NCI-H446 (cell line): ENCODE data around the gene CH25H.
"Not testable (repeated sequence)": the region's sequence is repeated elsewhere in the genome, so short reads cannot be mapped to it uniquely, and the experiment has no call there.

Source experiments
- DNase-seq, 2 experiments: peaks; one replicate each; lab custom pipeline; 2025; lab: John Stamatoyannopoulos, UW

Gene CH25H

DNA sequence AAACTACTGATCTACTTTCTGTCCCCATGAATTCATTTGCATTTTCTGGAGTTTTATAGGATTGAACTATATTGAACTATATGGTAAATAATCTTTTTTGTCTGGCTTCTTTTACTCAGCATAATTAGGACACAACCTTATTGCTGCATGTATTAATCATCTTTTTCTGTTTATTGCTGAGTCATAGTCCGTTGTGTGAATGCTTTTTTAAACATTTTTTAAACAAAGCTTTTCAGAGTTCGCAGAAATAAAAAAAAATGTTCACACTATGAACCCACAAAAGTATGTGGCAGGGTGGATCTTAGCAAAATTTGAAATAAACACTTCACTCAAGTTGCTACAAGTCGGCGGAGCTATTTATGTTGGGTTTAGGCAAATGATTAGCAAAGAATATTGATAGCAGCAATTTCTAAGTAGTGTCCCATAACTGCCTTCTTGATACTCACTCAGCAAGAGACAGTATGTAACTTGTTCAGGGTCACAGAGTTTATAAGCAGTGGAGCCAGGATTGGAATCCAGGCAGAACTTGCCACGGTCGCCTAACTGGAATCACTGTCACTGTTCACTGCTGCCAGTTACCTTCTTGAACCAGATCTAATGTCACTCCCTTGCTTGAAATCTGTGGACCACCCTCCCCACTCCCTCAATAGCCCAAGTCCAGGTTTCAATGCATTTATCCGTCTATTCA lies 5.6 kb downstream of the CH25H start:
- no peak for DNase-seq

DNA sequence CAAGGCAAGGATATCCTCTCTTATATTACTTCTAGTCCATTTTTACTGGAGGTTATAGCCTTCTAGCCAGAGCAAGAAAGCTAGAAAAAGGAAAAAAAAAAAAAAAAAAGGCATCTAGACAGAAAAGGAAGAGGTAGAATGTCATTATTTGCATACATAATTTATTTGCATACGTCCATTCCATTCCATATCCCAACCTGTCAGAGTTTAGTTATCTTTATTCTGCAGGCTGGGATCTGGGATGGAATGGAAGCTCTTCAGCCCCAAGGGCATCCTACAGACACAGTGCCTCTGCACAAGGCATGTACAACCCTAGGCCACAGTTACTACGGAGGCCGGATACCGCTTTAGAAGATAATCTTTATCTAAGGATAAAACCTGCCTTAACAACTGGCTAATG lies 9.6 kb downstream of the CH25H start:
- DNase-seq, result no peak

DNA sequence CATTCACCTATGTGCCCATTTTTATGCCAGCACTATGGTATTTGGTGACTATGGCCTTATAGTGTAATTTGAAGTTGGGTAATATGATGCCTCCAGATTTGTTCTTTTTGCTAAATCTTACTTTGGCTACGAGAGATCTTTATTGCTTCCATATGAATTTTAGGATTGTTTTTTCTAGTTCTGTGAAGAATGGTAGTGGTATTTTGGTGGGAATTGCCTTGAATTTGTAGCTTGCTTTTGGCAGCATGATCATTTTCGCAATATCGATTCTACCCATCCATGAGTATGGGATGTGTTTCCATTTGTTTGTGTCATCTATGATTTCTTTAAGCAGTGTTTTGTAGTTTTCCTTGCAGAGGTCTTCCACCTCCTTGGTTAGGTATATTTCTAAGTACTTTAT lies 15.8 kb downstream of the CH25H start:
- not testable (repeated sequence) for DNase-seq

DNA sequence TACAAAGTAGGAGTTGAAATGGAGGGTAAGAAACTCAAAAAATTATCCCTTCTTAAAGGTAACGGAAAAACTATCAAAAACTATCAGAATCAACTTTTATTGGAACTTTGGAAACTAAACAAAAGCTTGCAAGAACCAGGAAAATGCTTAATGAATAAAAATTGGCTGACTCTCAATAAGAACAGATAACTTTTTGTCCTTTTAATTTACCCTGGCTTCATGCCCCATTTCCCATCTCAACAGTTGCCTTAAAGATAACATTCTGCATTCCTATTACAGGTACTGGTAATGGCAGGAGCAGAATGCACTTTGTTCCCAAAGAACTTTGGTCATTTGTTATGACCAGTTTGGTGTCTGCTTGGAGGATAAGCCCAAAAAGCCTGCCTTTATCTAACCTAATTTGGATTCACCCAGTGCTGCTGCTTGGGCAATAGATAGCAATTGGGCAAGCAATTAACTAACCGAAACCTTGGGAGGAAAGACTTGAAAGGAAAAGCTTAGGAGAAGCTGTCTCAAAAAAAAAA lies 17.8 kb downstream of the CH25H start:
- DNase-seq, result no peak

DNA sequence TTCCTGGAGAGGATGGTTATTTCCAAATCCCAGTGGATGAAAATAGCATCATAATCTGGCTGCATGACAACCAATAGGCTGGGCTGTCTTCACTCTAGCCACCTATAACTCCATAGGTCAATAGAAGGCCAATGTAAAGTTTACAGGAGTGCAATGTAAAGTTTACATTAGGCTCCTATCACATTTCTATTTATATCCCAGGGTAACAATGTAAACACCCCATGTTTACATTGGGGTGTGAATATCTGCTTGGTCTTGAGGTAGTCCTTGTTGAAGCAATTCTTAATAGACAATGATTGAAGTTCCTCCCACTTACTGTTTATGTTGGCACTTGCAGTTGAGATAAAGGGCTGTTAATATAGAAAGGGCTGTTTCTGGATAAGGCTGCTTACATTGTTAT lies 21.5 kb downstream of the CH25H start:
- no peak for DNase-seq

DNA sequence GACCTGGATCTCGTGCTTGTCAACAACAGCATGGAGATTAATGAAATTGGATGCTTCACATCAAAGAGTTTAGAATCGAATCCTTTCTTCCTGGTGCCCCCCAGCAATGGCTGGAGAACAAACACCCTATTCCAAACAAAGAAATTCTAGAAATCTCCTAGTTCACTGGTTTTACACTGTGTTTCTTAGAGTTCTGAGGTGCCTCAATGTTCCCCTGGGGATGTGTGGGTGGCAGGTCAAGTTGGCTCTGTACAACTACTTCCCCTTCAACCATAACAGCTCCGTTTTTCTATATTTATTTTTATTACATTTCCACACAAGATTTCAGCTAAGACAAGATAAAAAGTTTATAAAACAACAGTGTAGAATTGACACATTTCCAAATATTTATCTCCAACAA lies 22.5 kb downstream of the CH25H start:
- no peak for DNase-seq

DNA sequence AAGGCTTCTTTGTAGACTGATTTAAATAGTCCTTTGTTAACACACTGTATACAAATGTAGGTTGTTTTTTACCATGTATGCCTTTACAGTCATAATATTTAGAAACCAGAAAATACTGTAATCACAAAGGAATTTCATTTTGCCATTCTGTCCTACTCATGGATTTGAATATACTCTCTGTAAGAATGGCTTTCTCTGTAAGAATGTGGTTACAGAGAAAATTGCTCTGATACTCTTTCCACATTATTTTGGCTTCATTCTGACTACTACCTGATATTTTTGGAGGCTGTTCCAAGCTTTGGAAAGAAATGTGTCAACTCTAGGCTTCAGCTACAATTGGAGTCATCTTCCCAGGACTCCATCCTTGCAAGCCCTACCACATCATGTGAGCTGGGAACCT lies 23.5 kb downstream of the CH25H start:
- DNase-seq, result no peak

DNA sequence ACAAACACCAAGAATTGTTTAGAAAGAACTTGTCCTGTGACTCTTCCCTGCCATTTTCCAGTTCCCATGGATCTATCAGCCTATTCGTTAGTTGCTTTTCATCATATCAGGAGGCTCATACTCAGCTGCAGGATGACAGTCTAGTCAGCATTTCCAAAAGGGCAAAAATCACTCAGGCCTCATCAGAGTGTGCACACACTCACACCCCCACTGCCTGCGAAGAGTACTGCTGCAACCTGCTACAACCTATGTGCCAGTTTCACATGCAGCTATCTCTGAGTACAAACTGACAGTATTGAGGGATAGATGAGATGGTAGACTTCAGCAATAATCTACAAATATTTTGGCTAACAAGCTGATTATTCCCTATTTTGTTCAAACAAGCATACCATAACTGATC lies 24.2 kb downstream of the CH25H start:
- DNase-seq, result no peak

DNA sequence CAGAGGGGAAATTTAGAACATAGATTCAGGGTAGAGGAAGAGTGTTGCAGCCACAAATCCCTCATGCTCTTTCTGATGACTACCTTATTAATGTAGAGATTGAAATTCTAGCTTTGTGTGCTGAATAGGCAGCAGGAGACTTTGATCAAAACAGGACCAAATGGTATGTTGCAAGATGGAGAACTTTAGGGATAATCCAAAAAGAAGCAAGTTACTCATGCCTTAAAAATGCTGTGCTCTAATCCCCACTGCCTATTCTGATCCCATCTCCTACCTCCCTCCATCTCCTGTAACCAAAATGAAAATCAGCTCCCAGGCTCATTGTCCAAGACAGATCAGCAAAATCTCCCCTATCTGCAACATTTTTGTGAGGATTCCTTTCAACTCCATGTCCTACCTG lies 31.3 kb downstream of the CH25H start:
- no peak for DNase-seq

DNA sequence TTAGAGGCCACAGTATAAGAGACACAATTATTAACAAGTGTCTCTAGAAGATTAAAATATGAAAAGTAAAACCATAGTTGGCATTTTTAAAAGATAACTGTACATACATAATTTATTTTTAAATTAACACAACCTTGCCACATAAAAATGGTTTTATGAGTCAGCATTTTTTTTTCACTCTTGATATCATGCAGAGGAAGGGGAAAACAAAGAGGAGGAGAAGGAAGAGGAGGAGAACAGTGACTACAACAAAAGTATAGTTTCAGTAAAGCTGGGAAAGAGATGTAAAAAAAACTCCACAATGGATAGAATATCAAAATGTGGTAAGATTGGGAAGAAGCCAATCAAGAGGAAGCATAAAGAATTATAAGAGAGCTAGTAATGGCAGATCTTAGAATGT lies 34.0 kb downstream of the CH25H start:
- no peak for DNase-seq

DNA sequence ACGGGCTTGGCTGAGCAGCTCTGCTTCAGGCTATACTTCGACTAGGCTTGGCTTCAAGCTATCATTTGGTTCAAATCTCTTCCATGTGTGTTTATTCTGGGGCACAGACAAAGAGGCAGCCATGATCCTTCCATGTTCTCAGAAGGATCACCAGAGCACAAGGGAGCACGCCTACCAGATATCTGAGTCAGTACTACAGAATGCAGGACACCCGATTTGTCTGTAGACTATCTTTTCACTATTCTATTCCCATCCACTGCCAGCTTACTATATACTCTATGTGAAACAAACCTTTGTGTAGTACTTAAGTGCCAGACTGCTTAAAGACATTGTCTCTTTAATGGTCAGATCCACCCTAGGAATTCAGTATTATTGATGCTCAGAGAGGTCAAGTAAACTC lies 35.1 kb downstream of the CH25H start:
- no peak for DNase-seq

DNA sequence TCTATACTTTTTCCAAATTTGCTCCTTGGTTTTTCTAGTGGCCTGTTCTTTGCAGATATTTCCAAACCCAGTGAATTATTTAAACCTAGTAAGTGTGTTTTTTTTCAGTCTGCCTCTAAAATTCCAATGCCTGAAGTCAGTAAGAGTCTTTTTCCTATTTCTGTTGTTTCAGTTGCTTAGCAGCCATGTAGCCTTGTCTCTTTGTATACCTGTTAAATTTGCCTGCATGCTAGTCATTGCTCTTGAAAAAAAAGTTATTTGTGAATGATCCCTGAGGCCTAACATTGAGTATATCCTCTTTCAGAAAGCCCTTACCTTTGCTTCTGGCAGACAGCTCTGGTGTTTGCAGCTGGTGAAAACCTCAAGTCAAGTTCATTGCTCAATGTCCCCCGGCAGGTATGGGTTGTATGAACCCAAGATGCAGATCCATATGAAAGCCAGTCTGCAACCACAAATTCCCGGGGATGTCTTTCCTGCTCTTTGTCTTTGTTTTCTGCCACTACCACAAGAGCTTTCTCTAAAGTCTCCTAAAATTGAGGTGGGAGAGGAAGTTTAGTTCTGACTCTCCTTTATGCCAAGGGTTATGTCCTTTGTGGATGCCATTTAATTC lies 35.7 kb downstream of the CH25H start:
- no peak for DNase-seq

DNA sequence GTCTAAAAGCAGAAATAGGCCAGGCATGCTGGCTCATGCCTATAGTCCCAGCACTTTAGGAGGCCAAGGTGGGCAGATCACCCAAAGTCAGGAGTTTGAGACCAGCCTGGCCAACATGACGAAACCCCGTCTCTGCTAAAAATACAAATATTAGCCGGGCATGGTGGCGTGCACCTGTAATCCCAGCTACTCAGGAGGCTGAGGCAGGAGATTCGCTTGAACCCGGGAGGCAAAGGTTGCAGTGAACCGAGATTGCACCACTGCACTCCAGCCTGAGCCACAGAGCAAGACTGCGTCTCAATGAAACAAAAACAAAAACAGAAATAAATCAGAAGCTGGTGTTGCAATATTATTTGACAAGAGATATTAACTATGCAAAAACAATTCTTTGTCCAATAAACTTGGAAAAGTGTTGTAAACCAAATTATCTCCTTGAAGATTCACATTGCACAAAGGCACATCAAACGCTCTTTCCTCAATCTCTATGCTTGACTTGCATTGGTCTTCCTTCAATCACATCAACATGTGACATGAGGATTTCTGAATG lies 38.7 kb downstream of the CH25H start:
- DNase-seq, result not testable (repeated sequence)

DNA sequence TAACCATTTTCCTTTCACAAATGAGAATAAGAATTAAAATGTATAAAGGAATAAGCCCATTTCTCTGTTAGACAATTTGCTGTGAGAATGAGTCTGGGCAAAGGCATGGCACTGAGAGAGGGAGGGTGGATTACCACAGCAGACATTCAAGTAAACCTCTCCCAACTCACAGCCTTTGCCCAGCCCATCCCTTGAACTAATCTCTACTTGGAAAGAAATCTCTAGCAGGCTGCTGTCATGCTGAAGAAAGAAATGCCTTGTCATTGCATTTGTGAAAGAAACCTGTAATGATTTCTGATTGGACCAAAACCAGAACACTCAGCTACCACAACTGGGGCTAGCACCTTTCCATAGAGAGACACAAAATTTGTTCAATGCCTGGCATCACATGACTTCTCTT lies 39.2 kb downstream of the CH25H start:
- DNase-seq, result no peak

DNA sequence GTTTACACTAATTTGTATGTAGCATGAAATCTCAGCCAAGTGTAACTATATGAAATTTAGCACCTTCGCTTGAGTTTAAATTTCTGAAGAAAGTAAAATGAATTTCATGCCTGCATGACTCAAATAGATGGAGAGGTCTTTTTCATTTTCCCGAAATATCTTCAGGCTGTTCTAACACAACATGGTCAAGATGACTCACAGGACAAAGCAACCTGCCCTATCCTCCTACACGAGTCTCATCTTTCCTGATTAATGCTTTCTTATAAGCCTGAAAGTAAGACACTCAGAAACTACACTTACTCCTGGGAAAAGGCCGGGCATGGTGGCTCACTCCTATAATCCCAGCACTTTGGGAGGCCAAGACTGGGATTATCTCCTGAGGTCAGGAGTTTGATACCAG lies 41.2 kb downstream of the CH25H start:
- DNase-seq, result no peak

DNA sequence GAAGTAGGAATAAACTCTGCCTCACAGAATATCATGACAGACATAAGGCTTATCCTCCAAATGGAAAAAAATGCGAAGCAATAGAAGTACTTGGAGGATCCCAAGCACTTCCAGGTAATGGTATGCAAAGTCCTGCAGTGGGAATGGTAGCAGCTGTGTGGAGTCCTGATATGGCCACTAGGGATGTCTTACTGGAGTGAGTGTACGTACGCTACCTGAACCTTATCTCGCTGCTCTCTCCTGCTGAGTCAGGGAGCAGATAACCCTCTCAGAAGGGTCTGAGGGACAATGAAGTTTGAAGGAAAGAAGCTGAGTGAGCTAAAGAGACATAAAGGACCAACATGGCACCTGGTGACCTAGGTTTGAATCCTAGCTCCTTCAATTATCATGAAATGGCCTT lies 42.2 kb downstream of the CH25H start:
- DNase-seq, result no peak

DNA sequence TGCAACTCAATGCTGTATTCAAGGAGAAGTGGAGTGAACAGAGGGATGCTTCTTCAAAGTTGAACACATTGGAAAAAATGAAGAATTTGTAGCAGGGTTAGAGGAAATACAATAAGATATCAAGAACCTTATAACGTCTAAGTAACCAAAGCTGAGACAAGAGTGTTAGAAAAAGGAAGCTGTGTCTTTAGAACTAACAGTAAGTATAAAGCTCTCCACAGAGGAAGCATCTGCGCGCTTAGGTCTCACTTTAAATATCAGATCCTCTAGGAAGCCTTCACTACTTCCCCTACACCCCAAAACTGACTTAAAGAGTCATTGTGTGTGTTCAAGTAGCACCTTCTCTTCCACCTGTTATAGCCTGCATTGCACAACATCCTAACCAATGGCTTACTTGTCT lies 43.0 kb downstream of the CH25H start:
- no peak for DNase-seq

DNA sequence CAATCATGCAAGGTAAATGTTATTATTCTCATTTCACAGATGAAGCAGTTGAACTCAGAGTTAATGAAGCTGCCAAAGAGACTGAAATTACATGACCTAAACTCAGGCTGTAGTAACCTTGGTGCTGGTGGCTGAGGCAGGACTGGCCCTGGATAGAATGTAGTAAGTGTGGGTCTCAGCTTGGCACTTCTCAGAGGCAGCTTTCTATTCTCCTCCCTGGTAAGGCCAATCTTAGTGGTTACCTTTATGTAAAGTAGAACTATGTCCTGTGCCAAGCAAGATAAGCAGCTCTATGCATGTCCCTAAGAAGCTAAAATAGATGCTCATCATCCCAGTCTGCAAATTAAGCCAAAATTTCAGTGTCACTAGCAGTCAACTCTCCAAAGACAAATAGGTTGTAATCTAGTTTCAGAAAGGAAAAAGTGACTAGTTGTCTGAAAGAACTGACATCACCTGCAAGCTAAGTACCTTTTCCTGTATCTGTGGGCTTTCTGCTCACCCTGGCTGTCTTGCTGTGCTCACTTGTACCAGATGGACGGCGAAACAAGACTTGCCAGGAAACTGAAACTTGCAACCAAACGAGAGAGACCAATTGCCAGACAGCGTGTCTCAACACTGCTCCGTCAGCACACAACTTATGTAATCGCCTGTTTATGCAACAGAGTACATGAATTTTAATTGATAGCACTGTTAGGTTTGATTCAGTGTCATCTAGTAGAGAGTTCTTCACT lies 43.7 kb downstream of the CH25H start:
- no peak for DNase-seq

DNA sequence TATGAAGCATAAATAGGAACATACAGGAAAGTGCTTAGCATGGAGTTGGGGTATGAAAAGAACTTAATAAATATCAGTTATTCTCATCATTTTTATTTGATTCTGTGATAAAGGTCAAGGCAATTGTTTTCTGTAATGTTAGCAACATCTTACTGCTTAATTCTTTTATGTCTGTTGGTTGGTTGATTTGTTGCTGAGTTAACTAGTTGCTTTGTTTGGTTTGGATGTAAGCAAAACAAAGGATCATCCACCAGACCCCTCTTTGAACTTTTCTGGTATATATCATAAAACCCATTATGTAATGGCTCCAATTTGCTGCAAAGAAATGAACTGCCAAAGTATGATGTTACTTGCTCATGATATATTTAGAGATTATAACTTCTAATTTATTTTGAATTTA lies 44.5 kb downstream of the CH25H start:
- DNase-seq, result no peak

DNA sequence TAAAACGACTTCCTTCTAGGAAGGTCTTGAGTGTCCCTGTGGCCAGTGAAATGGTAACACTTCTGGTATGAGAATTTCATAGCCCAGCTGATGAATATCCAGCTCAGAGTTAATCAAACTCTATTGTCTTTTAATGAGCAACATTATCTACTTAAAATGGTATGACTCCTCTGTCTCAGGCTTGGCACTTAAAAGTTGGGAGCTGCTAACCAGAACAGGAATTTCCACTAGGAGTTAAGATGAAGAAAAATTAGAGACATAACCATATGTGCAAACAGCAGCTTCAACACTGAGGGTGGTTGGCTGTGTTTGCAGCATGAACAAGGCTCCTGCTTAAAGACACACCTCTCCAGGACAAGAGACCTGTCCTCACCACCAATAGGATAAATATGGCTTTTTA lies 46.8 kb downstream of the CH25H start:
- DNase-seq, result no peak

DNA sequence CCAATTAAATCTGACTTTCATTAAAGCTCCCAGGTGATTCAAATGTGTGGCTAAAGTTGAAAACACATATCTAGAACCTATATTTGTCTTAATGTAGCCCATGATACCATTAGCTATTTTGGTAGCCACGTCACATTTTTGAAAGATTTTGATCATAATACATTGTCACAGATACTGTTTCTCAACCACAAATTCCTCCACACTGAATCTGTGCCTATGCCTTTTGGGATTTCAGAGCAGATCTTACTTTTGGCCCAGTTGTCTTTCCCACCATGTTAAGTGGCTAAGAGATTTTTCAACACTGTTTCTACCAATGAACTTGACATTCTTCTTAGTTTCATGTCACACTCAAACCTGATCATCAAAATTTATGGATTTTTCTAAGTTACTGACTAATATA lies 47.4 kb downstream of the CH25H start:
- DNase-seq, result no peak

DNA sequence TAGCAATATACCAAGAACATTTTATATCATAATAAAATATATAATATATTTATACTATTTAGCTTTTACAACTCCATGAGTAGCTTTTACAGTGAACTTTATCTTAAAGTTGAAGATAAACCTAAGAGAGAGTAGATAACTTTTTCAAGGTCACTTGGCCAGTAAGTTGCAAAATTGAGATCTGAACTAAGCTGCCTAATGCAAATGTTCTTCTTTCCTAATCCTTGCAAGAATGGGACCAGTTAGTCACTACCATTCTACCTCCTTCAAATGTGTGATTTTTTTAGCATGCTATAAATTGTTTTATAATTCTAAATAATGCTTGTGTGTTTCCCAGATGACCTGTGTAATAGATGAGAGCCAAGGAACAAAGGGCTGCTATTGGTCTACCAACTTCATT lies 47.8 kb downstream of the CH25H start:
- no peak for DNase-seq

DNA sequence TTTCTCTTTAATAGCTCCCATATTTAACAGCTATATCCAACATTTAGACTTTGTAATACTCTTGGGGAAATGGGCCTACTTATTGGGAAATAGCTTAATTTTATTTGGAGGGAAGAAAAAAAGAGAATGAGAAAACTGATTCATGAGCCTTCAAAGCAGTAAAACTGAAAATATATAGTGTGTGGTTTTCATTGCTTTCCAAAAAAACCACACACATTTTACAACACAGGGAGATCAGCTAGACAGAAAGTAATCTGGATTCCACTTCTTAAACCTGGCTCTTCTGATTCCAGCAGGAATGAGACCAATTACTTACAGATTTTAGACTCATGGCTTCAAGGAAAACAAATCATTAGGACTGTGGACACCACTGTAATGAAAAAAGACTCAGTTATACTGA lies 48.7 kb downstream of the CH25H start:
- DNase-seq, result no peak
